Transverse colon (tissue), 4 donors: ENCODE results near the gene PTPRR. TPM values are rescaled to one million over a fixed set of nuclear protein-coding genes. Genes with fewer than 3 reads are reported as not detected.

Source experiments
- DNase-seq: peaks from one replicate; pipeline ENCODE4 v3.0.0-alpha.2; 2019
- H3K27ac ChIP-seq, 4 donors: fragments of 200-600 bp; sonication (generic); 2 replicates each; pipeline ENCODE4 v1.5.1; 2016 to 2018; ENCODE audit warnings: inconsistent platforms in 4 of 4
- H3K27me3 ChIP-seq: fragments of 200-600 bp; sonication (generic); 2 replicates; pipeline ENCODE4 v1.5.1; 2017; ENCODE audit warnings: inconsistent platforms
- H3K36me3 ChIP-seq, 4 donors: fragments of 200-600 bp; sonication (generic); 2 replicates each; pipeline ENCODE4 v1.5.1; 2017 to 2019; ENCODE audit warnings: inconsistent platforms in 4 of 4
- H3K4me1 ChIP-seq, 4 donors: fragments of 200-600 bp; sonication (generic); 2 replicates each; pipeline ENCODE4 v1.5.1; 2017 to 2020; ENCODE audit warnings: inconsistent platforms in 4 of 4
- H3K4me3 ChIP-seq, 4 donors: fragments of 200-600 bp; sonication (generic); 1 replicate in 1 of 4; 2 replicates in 3 of 4; pipeline versions ENCODE4 v1.5.1 to v1.6.1; 2017 to 2019; ENCODE audit warnings: inconsistent platforms in 4 of 4
- H3K9me3 ChIP-seq, 2 donors: fragments of 200-600 bp; sonication (generic); 2 replicates each; pipeline ENCODE4 v1.5.1; 2017 to 2019; ENCODE audit warnings: inconsistent platforms in 2 of 2
- EP300 ChIP-seq: sonication (generic); formaldehyde crosslinking; IDR thresholded peaks from one replicate; pipeline ENCODE4 v1.6.1; 2017; ENCODE audit warnings: antibody characterized with exemption, low read depth
- POLR2A ChIP-seq: fragments of 450-650 bp; IDR thresholded peaks from one replicate; pipeline ENCODE4 v1.6.1; 2016; ENCODE audit warnings: antibody characterized with exemption, mild to moderate bottlenecking, moderate library complexity
- POLR2AphosphoS5 ChIP-seq, 3 donors: sonication (generic); formaldehyde crosslinking; IDR thresholded peaks; one replicate each; pipeline ENCODE4 v1.6.1; 2016; ENCODE audit warnings: antibody characterized with exemption in 3 of 3
- WGBS, 2 donors: methylation state at CpG; one replicate each; pipeline ENCODE4 v1.1.5; 2018; ENCODE audit warnings: low coverage in 1 of 2; 5-methylcytosine and 5-hydroxymethylcytosine counted together
- in situ Hi-C, 4 donors: fragments of 200-750 bp; cut with MboI; loops; one replicate each; pipeline versions ENCODE4 v1.15.0 to v1.15.1; 2017; ENCODE audit warnings: low sequenced_read_pairs in 3 of 4, low pct_ligation_motif_present in 1 of 4, low pct_unique_long_range_greater_than_20kb in 1 of 4
- intact Hi-C: fragments of 100-400 bp; cut with DNase I; formaldehyde crosslinking; loops from one replicate; pipeline ENCODE4 v1.15.1; 2023; ENCODE audit warnings: low total_unique reads
- total RNA-seq, 4 donors: library from RNA; depleted of rRNA; stranded (reverse); fragments of >200 nt; gene quantifications; one replicate each; pipeline ENCODE4 v1.1.0, GENCODE V29; 2016
- TF ChIP-seq, protein P1 (sequence below), 5 experiments: fragments of 200-600 bp in 3 of 5; fragments of 450-650 bp in 2 of 5; sonication (generic) in 3 of 5; IDR thresholded peaks; 1 replicate in 2 of 5; 2 replicates in 3 of 5; pipeline ENCODE4 v1.5.1; 2016 to 2017; ENCODE audit warnings: antibody characterized with exemption in 5 of 5, inconsistent platforms in 3 of 5, mild to moderate bottlenecking in 2 of 5, moderate library complexity in 1 of 5

The PTPRR gene
- total RNA-seq, 4 donors from 2014 or later, result 13.2 to 50.9 (median 31.4) TPM; not detected in 1

DNA sequence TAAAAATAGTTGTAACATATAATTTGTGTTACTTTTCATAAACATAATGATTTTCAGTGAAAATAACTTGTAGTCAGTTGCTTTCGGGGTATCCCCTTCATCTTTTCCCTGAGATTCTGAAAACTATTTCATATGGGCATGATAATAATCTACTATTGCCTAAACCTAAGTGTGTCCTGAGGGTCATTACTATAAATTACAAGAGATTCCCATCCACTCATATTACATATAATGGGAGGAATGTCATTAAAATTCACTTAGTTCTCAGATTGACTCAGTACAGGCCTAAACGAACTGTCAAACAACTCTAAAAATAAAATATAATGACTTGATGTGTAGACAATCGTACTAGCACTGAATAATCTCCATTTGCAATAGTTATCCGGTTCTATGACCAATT lies 72.7 kb downstream of the PTPRR start:
- no peak for DNase-seq
- no peak overlapping the region for H3K27ac ChIP-seq
- intact Hi-C loops, result no loop called here
- no peaks in the 10 kb centered on the region for H3K36me3 ChIP-seq
- H3K27me3 ChIP-seq, result no peaks in the 10 kb centered on the region
- in situ Hi-C loops, result loop anchor here in 1 of 4 donors (10.0 to 25.0 kb wide), 2 partner anchors 113 to 261 kb away; no protein-coding TSS in a partner anchor
- H3K4me1 ChIP-seq, result peaks cover 0 to 6% (median 0%) of the 10 kb centered on the region in 4 donors
- H3K4me3 ChIP-seq, result no peak overlapping the region
- TF ChIP-seq EP300 (no peak), POLR2A (no peak), POLR2AphosphoS5 (IDR thresholded peaks at IDR 0.05) (no peak)
- TF ChIP-seq, protein P1, sequence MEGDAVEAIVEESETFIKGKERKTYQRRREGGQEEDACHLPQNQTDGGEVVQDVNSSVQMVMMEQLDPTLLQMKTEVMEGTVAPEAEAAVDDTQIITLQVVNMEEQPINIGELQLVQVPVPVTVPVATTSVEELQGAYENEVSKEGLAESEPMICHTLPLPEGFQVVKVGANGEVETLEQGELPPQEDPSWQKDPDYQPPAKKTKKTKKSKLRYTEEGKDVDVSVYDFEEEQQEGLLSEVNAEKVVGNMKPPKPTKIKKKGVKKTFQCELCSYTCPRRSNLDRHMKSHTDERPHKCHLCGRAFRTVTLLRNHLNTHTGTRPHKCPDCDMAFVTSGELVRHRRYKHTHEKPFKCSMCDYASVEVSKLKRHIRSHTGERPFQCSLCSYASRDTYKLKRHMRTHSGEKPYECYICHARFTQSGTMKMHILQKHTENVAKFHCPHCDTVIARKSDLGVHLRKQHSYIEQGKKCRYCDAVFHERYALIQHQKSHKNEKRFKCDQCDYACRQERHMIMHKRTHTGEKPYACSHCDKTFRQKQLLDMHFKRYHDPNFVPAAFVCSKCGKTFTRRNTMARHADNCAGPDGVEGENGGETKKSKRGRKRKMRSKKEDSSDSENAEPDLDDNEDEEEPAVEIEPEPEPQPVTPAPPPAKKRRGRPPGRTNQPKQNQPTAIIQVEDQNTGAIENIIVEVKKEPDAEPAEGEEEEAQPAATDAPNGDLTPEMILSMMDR (IDR thresholded peaks at IDR 0.05), result no peak
- 77 to 87% methylated on average over 4 of the region's 4 CpGs for WGBS, 2 donors
- no peaks in the 10 kb centered on the region for H3K9me3 ChIP-seq

DNA sequence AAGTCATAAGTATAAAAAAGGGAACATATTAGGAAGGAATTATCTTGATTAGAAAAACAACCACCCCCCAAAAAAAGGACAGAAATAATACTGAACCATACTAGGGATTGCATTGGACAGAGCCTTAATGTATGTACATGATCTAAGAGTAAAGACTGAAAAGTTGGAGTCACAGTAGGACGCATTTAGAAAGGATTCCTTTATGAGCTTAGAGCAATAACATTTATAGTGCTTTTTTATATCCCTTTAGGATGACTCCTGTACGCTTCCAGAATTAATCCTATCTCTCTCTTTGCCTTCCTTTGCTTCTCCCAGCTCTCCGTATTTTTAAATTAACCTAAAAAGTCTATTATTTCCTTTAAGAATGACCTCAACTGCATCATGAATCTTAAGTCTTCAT lies 75.3 kb downstream of the PTPRR start:
- intact Hi-C loops, result no loop called here
- DNase-seq, result no peak
- no peak overlapping the region for H3K27ac ChIP-seq
- H3K27me3 ChIP-seq, result no peaks in the 10 kb centered on the region
- no peak overlapping the region for H3K4me3 ChIP-seq
- no peaks in the 10 kb centered on the region for H3K36me3 ChIP-seq
- in situ Hi-C loops, result loop anchor here in 1 of 4 donors (10.0 to 25.0 kb wide), 2 partner anchors 110 to 258 kb away; no protein-coding TSS in a partner anchor
- no peaks in the 10 kb centered on the region for H3K9me3 ChIP-seq
- WGBS, 2 donors, result 34 to 49% methylated on average over 3 of the region's 3 CpGs
- no peak for TF ChIP-seq POLR2A
- TF ChIP-seq, protein P1 (IDR thresholded peaks at IDR 0.05), result no peak
- no peak for TF ChIP-seq EP300
- no peak for TF ChIP-seq POLR2AphosphoS5 (IDR thresholded peaks at IDR 0.05)
- peaks cover 0 to 6% (median 0%) of the 10 kb centered on the region in 4 donors for H3K4me1 ChIP-seq

DNA sequence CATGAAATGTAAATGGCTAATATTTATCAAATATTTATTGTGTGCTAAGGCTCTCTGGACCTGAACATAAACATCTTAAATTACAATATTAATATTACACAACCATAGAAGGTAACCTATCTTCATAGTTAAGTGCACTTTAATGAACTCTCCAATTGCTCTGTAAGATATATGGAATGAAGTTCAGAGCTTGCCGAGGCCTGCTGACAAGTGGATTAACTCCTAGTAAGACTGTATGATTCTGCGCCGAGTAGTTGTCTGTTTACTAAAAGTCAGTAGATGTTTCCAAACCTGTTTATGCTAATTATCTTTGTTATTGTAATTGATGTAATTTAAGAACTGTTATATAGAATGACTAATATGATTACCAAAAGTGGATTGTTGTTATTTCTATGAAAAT lies 77.2 kb downstream of the PTPRR start:
- WGBS, 2 donors, result 82 to 92% methylated on average over 3 of the region's 3 CpGs
- intact Hi-C loops, result no loop called here
- H3K27me3 ChIP-seq, result no peaks in the 10 kb centered on the region
- H3K4me3 ChIP-seq, result no peak overlapping the region
- H3K4me1 ChIP-seq, result peaks cover 0 to 6% (median 0%) of the 10 kb centered on the region in 4 donors
- no peak for TF ChIP-seq POLR2AphosphoS5 (IDR thresholded peaks at IDR 0.05)
- no peak for TF ChIP-seq EP300
- TF ChIP-seq, protein P1 (IDR thresholded peaks at IDR 0.05), result no peak
- TF ChIP-seq POLR2A, result no peak
- H3K9me3 ChIP-seq, result no peaks in the 10 kb centered on the region
- in situ Hi-C loops, result loop anchor here in 1 of 4 donors (10.0 to 25.0 kb wide), 2 partner anchors 109 to 256 kb away; no protein-coding TSS in a partner anchor
- no peak for DNase-seq
- H3K36me3 ChIP-seq, result no peaks in the 10 kb centered on the region
- H3K27ac ChIP-seq, result no peak overlapping the region

DNA sequence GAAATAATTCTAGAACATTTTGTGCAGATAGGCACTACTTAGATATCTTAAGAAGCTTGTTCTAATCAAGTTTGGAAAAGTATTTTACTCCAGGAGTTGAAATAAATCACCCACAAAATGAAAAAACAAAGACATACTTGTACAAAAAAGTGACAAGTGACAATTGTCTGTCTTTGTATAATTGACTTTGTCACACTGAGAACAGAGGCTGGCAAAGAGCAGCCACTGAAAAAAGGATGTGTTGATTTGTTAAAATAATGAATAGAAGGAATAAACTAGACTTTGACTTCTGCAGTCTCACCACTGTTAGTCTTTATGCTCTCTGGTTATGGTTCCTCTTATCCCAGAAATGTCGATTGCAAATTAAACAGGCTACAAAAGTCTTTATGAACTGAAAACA lies 77.6 kb downstream of the PTPRR start:
- H3K27ac ChIP-seq, result no peak overlapping the region
- no peaks in the 10 kb centered on the region for H3K27me3 ChIP-seq
- peaks cover 0 to 6% (median 0%) of the 10 kb centered on the region in 4 donors for H3K4me1 ChIP-seq
- intact Hi-C loops (no loop called here), in situ Hi-C loops (loop anchor here in 1 of 4 donors (10.0 to 25.0 kb wide), 2 partner anchors 108 to 256 kb away; no protein-coding TSS in a partner anchor)
- no peak overlapping the region for H3K4me3 ChIP-seq
- no peak for TF ChIP-seq POLR2A
- TF ChIP-seq EP300, result no peak
- TF ChIP-seq, protein P1 (IDR thresholded peaks at IDR 0.05), result no peak
- TF ChIP-seq POLR2AphosphoS5 (IDR thresholded peaks at IDR 0.05), result no peak
- no peaks in the 10 kb centered on the region for H3K9me3 ChIP-seq
- H3K36me3 ChIP-seq, result no peaks in the 10 kb centered on the region
- 55 to 64% methylated on average over 1 of the region's 1 CpG for WGBS, 2 donors
- no peak for DNase-seq
